GM06990 (cell line): ENCODE data around the gene WDR46.

ENCODE experiments used
- DNase-seq: peaks from one replicate; pipeline ENCODE4 v3.0.0-alpha.2; 2011; ENCODE audit not compliant: insufficient read length; ENCODE audit errors: extremely low read depth
- H3K27me3 ChIP-seq: replicated peaks from 2 replicates; pipeline ENCODE4 v1.6.0; 2011; ENCODE audit warnings: low read length; ENCODE audit not compliant: control insufficient read depth, insufficient read depth
- H3K36me3 ChIP-seq: 2 replicates; pipeline ENCODE4 v1.5.1; 2011; ENCODE audit warnings: low read length; ENCODE audit not compliant: control insufficient read depth, insufficient read depth
- H3K4me3 ChIP-seq: replicated peaks from 2 replicates; pipeline ENCODE4 v1.5.1; 2011; ENCODE audit warnings: low read depth, mild to moderate bottlenecking, control low read depth, low read length
- CTCF ChIP-seq: IDR thresholded peaks from 2 replicates; pipeline ENCODE4 v1.5.1; 2011; ENCODE audit warnings: low read length, control low read depth, mild to moderate bottlenecking, inconsistent platforms; ENCODE audit not compliant: insufficient read depth, poor library complexity, severe bottlenecking

WDR46 gene

GRCh38 chr6:33251395-33252012 is 37.5 kb downstream of the WDR46 start:
- Histone ChIP-seq H3K4me3 (no peak overlapping the region), H3K27me3 (no peaks in the 10 kb centered on the region), H3K36me3 (peaks cover 2% of the 10 kb centered on the region)
- TF ChIP-seq CTCF: no peak
- DNase-seq: no peak

GRCh38 chr6:33250731-33251130 is 38.3 kb downstream of the WDR46 start:
- TF ChIP-seq CTCF: no peak

GRCh38 chr6:33249732-33250630 is 39.1 kb downstream of the WDR46 start:
- TF ChIP-seq CTCF: no peak
- DNase-seq: no peak
- Histone ChIP-seq H3K36me3 (peaks cover 2% of the 10 kb centered on the region), H3K27me3 (no peaks in the 10 kb centered on the region), H3K4me3 (peak overlapping the region; percentile 92)

More at GRCh38 chr6:33250731-33251130, 38.3 kb downstream of the WDR46 start:
- DNase-seq: no peak
- no peak overlapping the region for H3K4me3 ChIP-seq
- H3K36me3 ChIP-seq: peaks cover 2% of the 10 kb centered on the region
- H3K27me3 ChIP-seq: no peaks in the 10 kb centered on the region

GRCh38 chr6:33248932-33249731 is 39.9 kb downstream of the WDR46 start:
- no peak for TF ChIP-seq CTCF
- peak; percentile 95 for DNase-seq
- Histone ChIP-seq H3K36me3 (peaks cover 2% of the 10 kb centered on the region), H3K4me3 (peak overlapping the region; percentile 92), H3K27me3 (no peaks in the 10 kb centered on the region)

- peaks cover 2% of the 10 kb centered on the region for H3K36me3 ChIP-seq
- DNase-seq: no peak
- no peak for TF ChIP-seq CTCF
- peak overlapping the region; percentile 92 for H3K4me3 ChIP-seq
- no peaks in the 10 kb centered on the region for H3K27me3 ChIP-seq
These were observed 40.5 kb downstream of the WDR46 start for GRCh38 chr6:33248643-33248931.
